ENCODE results near the gene ADCYAP1R1.

DNA sequence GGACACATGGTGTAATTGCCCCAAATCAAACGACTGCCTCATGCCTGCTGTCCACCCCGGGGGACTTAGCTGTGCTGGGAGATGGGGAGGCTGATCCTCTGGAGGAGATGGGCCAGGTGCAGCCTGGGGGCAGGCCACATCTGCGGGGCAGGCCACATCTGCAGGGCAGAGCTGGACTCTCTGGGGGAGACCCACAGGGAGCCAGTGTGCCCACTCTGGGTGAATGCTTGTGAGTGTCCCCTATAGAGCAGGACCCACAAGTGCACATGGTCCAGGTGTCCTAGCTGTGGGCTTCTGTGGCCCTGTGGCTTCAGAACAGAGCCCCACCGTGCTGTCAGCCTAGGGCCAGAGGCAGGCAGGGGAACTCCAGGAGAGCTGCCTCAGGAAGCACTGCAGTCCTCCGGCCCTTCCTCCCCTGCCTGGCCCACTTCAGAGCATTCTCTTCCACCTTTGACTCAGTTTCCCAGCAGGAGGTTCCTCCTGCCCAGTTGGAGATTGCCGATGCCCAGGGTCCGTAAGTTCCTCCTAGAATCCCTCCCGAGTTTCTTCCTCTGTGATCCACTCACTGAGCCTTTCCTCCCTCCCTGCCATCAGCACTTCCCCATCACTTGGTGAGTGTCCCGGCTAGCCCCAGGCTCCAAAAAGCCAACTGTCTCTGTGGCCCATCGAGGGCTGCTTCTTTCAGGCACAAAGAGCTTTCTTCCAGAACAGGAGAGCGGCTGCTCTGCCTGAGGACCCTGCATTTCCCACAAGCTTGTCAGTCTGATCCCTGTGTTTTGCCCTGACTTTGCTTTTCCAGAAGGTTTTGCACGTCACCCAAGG is 50.3 kb downstream of the ADCYAP1R1 start:
- TF ChIP-seq, protein P1, sequence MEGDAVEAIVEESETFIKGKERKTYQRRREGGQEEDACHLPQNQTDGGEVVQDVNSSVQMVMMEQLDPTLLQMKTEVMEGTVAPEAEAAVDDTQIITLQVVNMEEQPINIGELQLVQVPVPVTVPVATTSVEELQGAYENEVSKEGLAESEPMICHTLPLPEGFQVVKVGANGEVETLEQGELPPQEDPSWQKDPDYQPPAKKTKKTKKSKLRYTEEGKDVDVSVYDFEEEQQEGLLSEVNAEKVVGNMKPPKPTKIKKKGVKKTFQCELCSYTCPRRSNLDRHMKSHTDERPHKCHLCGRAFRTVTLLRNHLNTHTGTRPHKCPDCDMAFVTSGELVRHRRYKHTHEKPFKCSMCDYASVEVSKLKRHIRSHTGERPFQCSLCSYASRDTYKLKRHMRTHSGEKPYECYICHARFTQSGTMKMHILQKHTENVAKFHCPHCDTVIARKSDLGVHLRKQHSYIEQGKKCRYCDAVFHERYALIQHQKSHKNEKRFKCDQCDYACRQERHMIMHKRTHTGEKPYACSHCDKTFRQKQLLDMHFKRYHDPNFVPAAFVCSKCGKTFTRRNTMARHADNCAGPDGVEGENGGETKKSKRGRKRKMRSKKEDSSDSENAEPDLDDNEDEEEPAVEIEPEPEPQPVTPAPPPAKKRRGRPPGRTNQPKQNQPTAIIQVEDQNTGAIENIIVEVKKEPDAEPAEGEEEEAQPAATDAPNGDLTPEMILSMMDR (IDR thresholded peaks at IDR 0.05), result no peak
- TF ChIP-seq POLR2A (IDR thresholded peaks at IDR 0.05) (no peak), POLR2AphosphoS5 (IDR thresholded peaks at IDR 0.05) (no peak), EP300 (IDR thresholded peaks at IDR 0.05) (no peak)
